ENCODE data around the gene GAB2.

GAB2 gene

GRCh38 chr11:78261828-78262227, 155.8 kb downstream of the GAB2 start:
- H3K27ac ChIP-seq (ENCODE audit: low read depth, low read length): no peak overlapping the region
- peaks cover 12% of the 10 kb centered on the region for H3K4me1 ChIP-seq (ENCODE audit: control insufficient read depth, insufficient read depth, low read length, unreplicated experiment)
- H3K4me3 ChIP-seq (ENCODE audit: low read depth, low read length): no peak overlapping the region
- H3K27me3 ChIP-seq (ENCODE audit: insufficient read depth, low read length): no peaks in the 10 kb centered on the region
- no peak overlapping the region for H2AFZ ChIP-seq (ENCODE audit: low read length, unreplicated experiment)
- H3K79me2 ChIP-seq (ENCODE audit: control insufficient read depth, insufficient read depth, low read length, unreplicated experiment): no peaks in the 10 kb centered on the region
- no peaks in the 10 kb centered on the region for H3K36me3 ChIP-seq (ENCODE audit: insufficient read depth, low read length)

- Histone ChIP-seq H3K27ac (ENCODE audit: low read depth, low read length) (no peak overlapping the region), H3K79me2 (ENCODE audit: control insufficient read depth, insufficient read depth, low read length, unreplicated experiment) (no peaks in the 10 kb centered on the region), H2AFZ (ENCODE audit: low read length, unreplicated experiment) (no peak overlapping the region), H3K4me3 (ENCODE audit: low read depth, low read length) (no peak overlapping the region), H3K4me1 (ENCODE audit: control insufficient read depth, insufficient read depth, low read length, unreplicated experiment) (peaks cover 16% of the 10 kb centered on the region), H3K36me3 (ENCODE audit: insufficient read depth, low read length) (no peaks in the 10 kb centered on the region), H3K27me3 (ENCODE audit: insufficient read depth, low read length) (no peaks in the 10 kb centered on the region)
Measured at GRCh38 chr11:78261367-78261766, 156.3 kb downstream of the GAB2 start.

- no peak overlapping the region for H3K27ac ChIP-seq (ENCODE audit: low read depth, low read length)
- H3K4me3 ChIP-seq (ENCODE audit: low read depth, low read length): no peak overlapping the region
- H3K79me2 ChIP-seq (ENCODE audit: control insufficient read depth, insufficient read depth, low read length, unreplicated experiment): no peaks in the 10 kb centered on the region
- H3K27me3 ChIP-seq (ENCODE audit: insufficient read depth, low read length): no peaks in the 10 kb centered on the region
- no peaks in the 10 kb centered on the region for H3K36me3 ChIP-seq (ENCODE audit: insufficient read depth, low read length)
- H3K4me1 ChIP-seq (ENCODE audit: control insufficient read depth, insufficient read depth, low read length, unreplicated experiment): peaks cover 16% of the 10 kb centered on the region
- no peak overlapping the region for H2AFZ ChIP-seq (ENCODE audit: low read length, unreplicated experiment)
Measured at GRCh38 chr11:78259777-78260487, 157.7 kb downstream of the GAB2 start.

DNA sequence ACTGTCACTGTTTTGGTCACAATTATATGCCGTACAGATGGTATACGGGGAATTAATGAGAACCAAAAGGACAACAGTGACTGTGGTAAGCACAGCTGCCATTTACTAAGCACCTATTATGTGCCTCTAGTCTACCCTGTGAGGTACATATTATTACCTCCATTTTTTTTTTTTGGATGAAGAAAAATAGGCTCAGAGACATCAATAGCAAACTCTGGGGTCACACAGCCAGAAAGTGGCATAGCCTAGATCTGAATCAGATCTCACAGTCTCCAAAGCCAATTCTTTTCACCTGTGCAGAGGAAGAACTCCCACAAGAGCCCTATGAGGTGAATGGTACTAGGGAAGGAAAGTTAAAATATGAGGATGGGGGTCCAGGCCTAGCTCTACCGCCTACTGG, 160.0 kb downstream of the GAB2 start:
- Histone ChIP-seq H3K27me3 (ENCODE audit: insufficient read depth, low read length) (no peaks in the 10 kb centered on the region), H3K36me3 (ENCODE audit: insufficient read depth, low read length) (no peaks in the 10 kb centered on the region), H3K79me2 (ENCODE audit: control insufficient read depth, insufficient read depth, low read length, unreplicated experiment) (no peaks in the 10 kb centered on the region), H3K4me1 (ENCODE audit: control insufficient read depth, insufficient read depth, low read length, unreplicated experiment) (peaks cover 26% of the 10 kb centered on the region), H2AFZ (ENCODE audit: low read length, unreplicated experiment) (no peak overlapping the region), H3K27ac (ENCODE audit: low read depth, low read length) (peak overlapping the region; percentile 46; the same call in 1 of the 2 replicates), H3K4me3 (ENCODE audit: low read depth, low read length) (no peak overlapping the region)

DNA sequence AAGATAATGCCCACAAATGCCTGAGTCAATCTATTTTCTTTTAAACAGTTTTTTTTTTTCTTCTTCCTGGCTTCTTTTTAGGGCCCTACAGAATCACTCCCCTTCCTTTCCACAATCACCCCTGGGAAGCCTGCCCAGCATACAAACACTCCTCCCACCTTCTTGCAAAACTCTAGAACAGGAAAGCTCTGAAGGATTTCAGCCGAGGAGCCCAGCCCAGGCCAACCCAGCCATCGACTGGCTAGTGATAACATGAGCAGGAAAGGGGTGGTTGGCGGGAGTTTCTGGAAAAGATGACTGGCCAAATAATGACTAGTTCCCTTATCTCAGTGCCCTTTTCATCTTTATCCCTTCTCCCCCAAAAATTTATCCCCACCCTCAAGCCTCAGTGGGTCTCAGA, 160.7 kb downstream of the GAB2 start:
- Histone ChIP-seq H3K4me3 (ENCODE audit: low read depth, low read length) (no peak overlapping the region), H3K36me3 (ENCODE audit: insufficient read depth, low read length) (no peaks in the 10 kb centered on the region), H3K27me3 (ENCODE audit: insufficient read depth, low read length) (no peaks in the 10 kb centered on the region), H3K27ac (ENCODE audit: low read depth, low read length) (peak overlapping the region; percentile 46; the same call in 1 of the 2 replicates), H3K79me2 (ENCODE audit: control insufficient read depth, insufficient read depth, low read length, unreplicated experiment) (no peaks in the 10 kb centered on the region), H3K4me1 (ENCODE audit: control insufficient read depth, insufficient read depth, low read length, unreplicated experiment) (peaks cover 26% of the 10 kb centered on the region), H2AFZ (ENCODE audit: low read length, unreplicated experiment) (peak overlapping the region; percentile 17)

GRCh38 chr11:78255919-78256318, 161.7 kb downstream of the GAB2 start:
- Histone ChIP-seq H3K27me3 (ENCODE audit: insufficient read depth, low read length) (no peaks in the 10 kb centered on the region), H2AFZ (ENCODE audit: low read length, unreplicated experiment) (no peak overlapping the region), H3K36me3 (ENCODE audit: insufficient read depth, low read length) (no peaks in the 10 kb centered on the region), H3K4me3 (ENCODE audit: low read depth, low read length) (0 out of 2 replicates have a peak overlapping the region, but pooled peaks have one; percentile 10), H3K4me1 (ENCODE audit: control insufficient read depth, insufficient read depth, low read length, unreplicated experiment) (peaks cover 35% of the 10 kb centered on the region), H3K79me2 (ENCODE audit: control insufficient read depth, insufficient read depth, low read length, unreplicated experiment) (no peaks in the 10 kb centered on the region), H3K27ac (ENCODE audit: low read depth, low read length) (no peak overlapping the region)

DNA sequence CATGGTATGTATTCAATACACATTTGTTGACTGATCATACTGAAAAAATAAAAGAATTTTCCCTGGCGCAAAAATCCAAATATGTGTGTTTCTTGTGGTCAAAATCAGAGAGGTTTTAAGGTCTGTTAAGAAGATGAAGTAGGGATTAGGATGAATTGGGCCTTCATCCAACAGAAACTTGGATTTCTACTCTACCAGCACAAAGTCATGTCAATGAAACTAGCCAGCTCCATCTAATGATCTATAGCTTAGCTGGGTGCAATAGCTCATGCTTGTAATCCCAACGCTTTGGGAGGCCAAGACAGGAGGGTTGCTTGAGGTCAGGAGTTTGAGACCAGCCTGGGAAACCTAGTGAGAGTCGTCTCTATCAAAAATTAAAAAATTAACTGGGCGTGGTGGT, 163.4 kb downstream of the GAB2 start:
- Histone ChIP-seq H3K4me3 (ENCODE audit: low read depth, low read length) (no peak overlapping the region), H2AFZ (ENCODE audit: low read length, unreplicated experiment) (no peak overlapping the region), H3K36me3 (ENCODE audit: insufficient read depth, low read length) (no peaks in the 10 kb centered on the region), H3K27me3 (ENCODE audit: insufficient read depth, low read length) (no peaks in the 10 kb centered on the region), H3K79me2 (ENCODE audit: control insufficient read depth, insufficient read depth, low read length, unreplicated experiment) (no peaks in the 10 kb centered on the region), H3K27ac (ENCODE audit: low read depth, low read length) (no peak overlapping the region), H3K4me1 (ENCODE audit: control insufficient read depth, insufficient read depth, low read length, unreplicated experiment) (peaks cover 35% of the 10 kb centered on the region)

DNA sequence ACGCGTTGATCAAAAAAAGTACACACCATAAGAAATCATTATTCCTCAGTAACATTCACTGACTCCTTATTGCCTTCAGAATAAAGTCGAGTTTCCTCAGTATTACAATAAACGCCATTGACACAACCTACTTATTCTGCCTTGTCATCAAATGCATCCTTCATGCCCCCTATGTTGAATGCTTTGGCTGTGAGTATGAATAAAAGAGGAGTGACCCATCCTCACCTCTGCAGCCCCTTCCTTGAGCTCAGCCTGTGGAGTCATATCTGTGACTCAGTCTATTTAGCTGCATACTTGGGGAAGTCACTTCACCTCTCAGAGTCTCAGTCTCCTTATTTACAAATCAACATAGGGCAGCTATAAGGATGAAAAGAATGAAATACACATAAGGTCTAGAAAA, 163.8 kb downstream of the GAB2 start:
- no peak overlapping the region for H2AFZ ChIP-seq (ENCODE audit: low read length, unreplicated experiment)
- no peaks in the 10 kb centered on the region for H3K27me3 ChIP-seq (ENCODE audit: insufficient read depth, low read length)
- H3K4me3 ChIP-seq (ENCODE audit: low read depth, low read length): no peak overlapping the region
- no peaks in the 10 kb centered on the region for H3K79me2 ChIP-seq (ENCODE audit: control insufficient read depth, insufficient read depth, low read length, unreplicated experiment)
- H3K4me1 ChIP-seq (ENCODE audit: control insufficient read depth, insufficient read depth, low read length, unreplicated experiment): peaks cover 35% of the 10 kb centered on the region
- no peak overlapping the region for H3K27ac ChIP-seq (ENCODE audit: low read depth, low read length)
- H3K36me3 ChIP-seq (ENCODE audit: insufficient read depth, low read length): no peaks in the 10 kb centered on the region

DNA sequence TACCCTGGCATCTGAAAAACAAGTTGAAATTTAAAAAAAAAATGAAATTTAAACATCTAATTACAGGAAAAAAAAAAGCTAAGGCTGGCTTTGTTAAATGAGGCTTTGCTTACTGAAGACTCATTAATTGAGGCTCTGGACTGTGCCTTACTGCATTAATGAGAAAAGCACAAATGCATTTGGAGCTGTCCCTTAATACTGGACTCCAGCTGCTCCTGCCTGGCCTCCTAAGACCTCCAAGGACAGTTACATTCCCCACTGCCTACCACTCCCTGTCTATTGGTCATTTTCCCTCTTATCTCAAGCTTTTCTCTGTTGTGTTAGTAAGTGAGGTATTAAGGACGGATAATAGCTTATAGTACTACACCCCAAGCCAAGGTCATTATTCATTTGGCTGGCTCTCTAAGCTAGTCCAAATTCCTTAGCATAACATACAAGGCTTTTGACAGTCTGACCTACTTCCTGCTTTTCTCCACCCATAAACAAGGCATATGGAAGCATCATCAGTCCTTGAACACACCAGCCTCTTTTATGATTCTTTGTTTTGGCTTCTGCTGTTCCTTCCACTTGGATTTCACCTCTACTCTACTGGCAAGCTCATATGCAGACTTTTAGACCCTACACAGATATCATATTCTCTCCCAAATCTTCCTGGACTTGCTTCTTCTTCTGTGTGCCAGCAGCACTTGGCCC, 166.4 kb downstream of the GAB2 start:
- Histone ChIP-seq H3K79me2 (ENCODE audit: control insufficient read depth, insufficient read depth, low read length, unreplicated experiment) (no peaks in the 10 kb centered on the region), H3K4me1 (ENCODE audit: control insufficient read depth, insufficient read depth, low read length, unreplicated experiment) (peaks cover 22% of the 10 kb centered on the region), H3K36me3 (ENCODE audit: insufficient read depth, low read length) (no peaks in the 10 kb centered on the region), H3K4me3 (ENCODE audit: low read depth, low read length) (no peak overlapping the region), H3K27ac (ENCODE audit: low read depth, low read length) (no peak overlapping the region), H3K27me3 (ENCODE audit: insufficient read depth, low read length) (no peaks in the 10 kb centered on the region), H2AFZ (ENCODE audit: low read length, unreplicated experiment) (no peak overlapping the region)

DNA sequence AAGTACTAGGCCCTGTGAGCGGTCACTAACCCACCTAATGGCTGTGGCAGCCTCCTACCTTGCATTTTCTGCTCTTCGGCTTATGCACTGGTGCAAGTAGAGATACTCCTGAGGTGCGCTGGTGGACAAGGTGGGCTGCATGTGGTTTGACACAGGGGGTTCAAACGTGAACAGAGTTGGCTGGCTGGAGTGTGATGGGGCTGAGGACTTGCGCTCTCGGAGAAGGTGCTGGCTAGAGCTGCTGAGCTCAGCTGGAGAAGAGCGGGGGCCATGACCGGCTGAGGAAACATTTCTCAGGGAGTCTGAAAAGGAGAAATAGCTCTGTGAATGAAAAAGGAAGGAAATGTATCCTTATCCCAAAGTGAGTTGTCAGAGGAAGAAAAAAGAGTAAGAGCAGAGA, 167.5 kb downstream of the GAB2 start:
- no peak overlapping the region for H3K27ac ChIP-seq (ENCODE audit: low read depth, low read length)
- H3K4me3 ChIP-seq (ENCODE audit: low read depth, low read length): no peak overlapping the region
- H3K36me3 ChIP-seq (ENCODE audit: insufficient read depth, low read length): no peaks in the 10 kb centered on the region
- no peak overlapping the region for H2AFZ ChIP-seq (ENCODE audit: low read length, unreplicated experiment)
- H3K27me3 ChIP-seq (ENCODE audit: insufficient read depth, low read length): no peaks in the 10 kb centered on the region
- H3K79me2 ChIP-seq (ENCODE audit: control insufficient read depth, insufficient read depth, low read length, unreplicated experiment): no peaks in the 10 kb centered on the region
- H3K4me1 ChIP-seq (ENCODE audit: control insufficient read depth, insufficient read depth, low read length, unreplicated experiment): peaks cover 19% of the 10 kb centered on the region

- Histone ChIP-seq H3K79me2 (ENCODE audit: control insufficient read depth, insufficient read depth, low read length, unreplicated experiment) (no peaks in the 10 kb centered on the region), H3K4me1 (ENCODE audit: control insufficient read depth, insufficient read depth, low read length, unreplicated experiment) (peaks cover 13% of the 10 kb centered on the region), H3K4me3 (ENCODE audit: low read depth, low read length) (no peak overlapping the region), H3K27ac (ENCODE audit: low read depth, low read length) (no peak overlapping the region), H2AFZ (ENCODE audit: low read length, unreplicated experiment) (no peak overlapping the region), H3K27me3 (ENCODE audit: insufficient read depth, low read length) (no peaks in the 10 kb centered on the region), H3K36me3 (ENCODE audit: insufficient read depth, low read length) (no peaks in the 10 kb centered on the region)
Measured at GRCh38 chr11:78248903-78249302, 168.7 kb downstream of the GAB2 start.
